Astrocyte of the spinal cord (primary cell): ENCODE results near the gene SIX5.
A peak's percentile ranks its signal among the peaks of the same experiment; 100 is the strongest.

ENCODE experiments used
- DNase-seq: peaks from one replicate; pipeline ENCODE4 v3.0.0; 2011; ENCODE audit warnings: low read depth, low spot score
- H3K4me3 ChIP-seq: 2 replicates; pipeline ENCODE4 v1.5.1; 2011; ENCODE audit warnings: low read depth, mild to moderate bottlenecking, low read length, moderate library complexity
- CTCF ChIP-seq: IDR thresholded peaks from 2 replicates; pipeline ENCODE4 v1.5.1; 2012; ENCODE audit warnings: low read depth, mild to moderate bottlenecking, low read length, inconsistent platforms
- in situ Hi-C: cut with HindIII; loops from 2 replicates; pipeline ENCODE4 v1.10.0; 2017; ENCODE audit warnings: low sequenced_read_pairs

SIX5 gene

GRCh38 chr19:45814851-45815480 is 45.9 kb upstream of the SIX5 start, which contains the start of gene RSPH6A:
TSS of gene RSPH6A (minus strand) at chr19:45815308. CDS start at chr19:45815176, 132 bp downstream.
- no peak for DNase-seq
- in situ Hi-C loops = no loop called here
- no peak for TF ChIP-seq CTCF
- H3K4me3 ChIP-seq = peak within 1 kb of the TSS; percentile 20

GRCh38 chr19:45814166-45814780 is 45.2 kb upstream of the SIX5 start:
- H3K4me3 ChIP-seq = no peak overlapping the region
- in situ Hi-C loops = no loop called here
- TF ChIP-seq CTCF = no peak
- no peak for DNase-seq

GRCh38 chr19:45812297-45812696 is 43.2 kb upstream of the SIX5 start:
- in situ Hi-C loops = no loop called here
- DNase-seq = no peak
- TF ChIP-seq CTCF = no peak
- H3K4me3 ChIP-seq = no peak overlapping the region

- H3K4me3 ChIP-seq = no peak overlapping the region
- no peak for TF ChIP-seq CTCF
- in situ Hi-C loops = no loop called here
- peak; percentile 83 for DNase-seq
Measured at GRCh38 chr19:45809643-45810159, 40.6 kb upstream of the SIX5 start.

- in situ Hi-C loops = no loop called here
- no peak for TF ChIP-seq CTCF
- no peak for DNase-seq
- H3K4me3 ChIP-seq = no peak overlapping the region
Measured at GRCh38 chr19:45805719-45806118, 36.7 kb upstream of the SIX5 start.

GRCh38 chr19:45804959-45805230 is 35.8 kb upstream of the SIX5 start:
- DNase-seq = no peak
- in situ Hi-C loops = no loop called here
- no peak for TF ChIP-seq CTCF
- H3K4me3 ChIP-seq = no peak overlapping the region
